T follicular helper cell (primary cell): Measurements from ENCODE around the gene LINC01488.

Experiments
- DNase-seq: peaks from one replicate; pipeline ENCODE4 v3.0.0-alpha.2; 2020; ENCODE audit warnings: low read depth

The LINC01488 gene

DNA sequence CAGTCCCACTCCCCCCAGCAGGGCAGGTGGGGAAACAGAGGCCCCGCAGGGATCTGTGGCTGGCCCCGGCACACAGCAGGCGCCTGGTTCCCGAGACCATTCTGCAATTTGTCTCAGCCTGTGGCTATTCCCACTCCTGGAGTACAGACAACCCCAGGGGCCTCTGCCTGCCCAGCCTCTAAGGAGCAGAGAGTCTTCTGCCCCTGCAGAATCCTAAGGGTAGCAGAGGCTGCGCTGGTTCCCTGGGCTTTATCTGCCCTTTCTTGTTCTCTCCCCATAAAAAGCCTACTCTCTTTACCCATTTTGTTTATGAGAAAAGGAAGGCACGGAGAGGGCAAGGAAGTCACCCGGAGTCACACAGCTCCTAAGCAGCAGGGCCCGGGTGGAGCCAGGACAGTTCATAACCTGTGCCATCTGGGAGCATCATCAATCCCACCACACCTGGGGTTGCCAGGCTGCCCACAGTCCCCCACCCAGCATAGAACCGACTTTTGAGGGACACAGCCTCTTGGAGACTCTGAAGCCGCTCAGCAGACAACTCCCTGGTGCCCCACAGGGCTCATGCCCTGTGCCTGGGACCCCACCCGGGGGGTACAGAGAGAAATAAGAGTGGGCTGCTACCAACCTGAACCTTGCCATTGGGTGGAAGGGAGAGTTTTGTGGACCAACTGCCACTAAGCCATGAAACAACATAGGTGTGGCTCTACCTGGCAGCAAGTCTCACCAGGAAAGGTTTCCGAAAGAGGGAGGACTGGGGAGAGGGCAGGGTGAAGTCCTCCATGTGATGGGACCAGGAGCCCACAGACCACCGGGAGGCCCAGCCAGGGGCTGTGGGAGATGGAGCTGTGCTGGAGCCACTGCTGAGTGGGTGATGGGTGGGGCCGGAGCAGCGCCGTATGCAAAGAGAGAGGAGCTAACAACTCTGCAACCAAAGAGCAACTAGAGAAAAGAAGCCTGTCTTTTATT, 17.2 kb upstream of the LINC01488 start:
- no peak for DNase-seq

DNA sequence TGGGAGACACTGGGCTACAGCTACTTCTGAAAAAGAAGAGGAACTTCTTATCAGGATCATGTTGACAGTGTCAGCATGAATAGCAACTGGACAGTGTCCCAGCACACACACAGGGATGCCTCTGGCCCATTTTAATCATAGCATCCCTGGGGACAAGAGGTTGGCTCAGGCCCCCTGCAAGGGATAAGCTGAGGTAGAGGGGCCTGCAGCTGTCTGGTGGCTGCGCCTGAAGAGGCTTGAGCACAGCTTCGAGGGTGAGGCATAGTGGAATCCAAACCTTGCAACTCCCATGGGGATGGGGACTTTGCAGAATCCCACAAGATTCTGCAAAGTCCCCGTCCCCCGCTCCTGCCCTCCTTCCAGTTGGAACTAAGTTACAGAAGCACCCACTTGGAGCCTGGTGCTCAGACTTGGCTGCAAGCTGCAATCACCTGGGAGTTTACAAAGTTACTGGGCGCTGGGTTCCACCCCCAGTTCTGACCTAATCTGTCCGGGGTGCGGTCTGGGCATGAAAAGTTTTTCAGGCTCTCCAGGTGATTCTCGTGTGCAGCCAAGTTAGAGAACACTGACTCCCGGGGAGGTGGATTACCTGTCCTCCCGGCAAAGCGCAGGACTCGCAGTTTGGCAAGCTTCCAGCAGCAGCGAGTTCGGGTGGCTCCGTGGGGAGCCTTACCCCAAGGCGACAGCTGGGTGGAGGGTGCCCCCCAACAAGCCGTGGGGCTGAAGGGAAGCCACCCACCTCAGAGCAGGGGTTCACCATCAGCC, 16.0 kb upstream of the LINC01488 start:
- DNase-seq = no peak

DNA sequence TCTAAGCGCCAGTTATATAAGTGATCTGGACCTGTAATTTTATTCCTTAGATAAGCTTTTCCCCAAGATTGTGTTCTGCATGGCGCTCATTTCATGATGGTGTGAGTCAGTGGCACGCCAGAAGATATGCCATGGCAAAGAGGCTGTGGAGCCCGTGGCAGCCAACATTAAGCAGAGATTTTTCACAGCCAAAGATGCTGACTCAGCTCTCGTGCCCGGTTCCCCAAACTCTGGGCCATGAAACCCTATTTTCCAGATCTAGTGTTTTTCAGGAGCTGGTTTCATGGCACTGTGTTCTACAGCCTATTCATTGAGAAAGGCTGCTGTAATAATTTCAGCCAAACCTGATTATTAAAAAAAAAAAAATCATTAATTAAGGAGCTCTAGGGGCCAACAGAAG, 15.4 kb upstream of the LINC01488 start:
- DNase-seq = no peak

DNA sequence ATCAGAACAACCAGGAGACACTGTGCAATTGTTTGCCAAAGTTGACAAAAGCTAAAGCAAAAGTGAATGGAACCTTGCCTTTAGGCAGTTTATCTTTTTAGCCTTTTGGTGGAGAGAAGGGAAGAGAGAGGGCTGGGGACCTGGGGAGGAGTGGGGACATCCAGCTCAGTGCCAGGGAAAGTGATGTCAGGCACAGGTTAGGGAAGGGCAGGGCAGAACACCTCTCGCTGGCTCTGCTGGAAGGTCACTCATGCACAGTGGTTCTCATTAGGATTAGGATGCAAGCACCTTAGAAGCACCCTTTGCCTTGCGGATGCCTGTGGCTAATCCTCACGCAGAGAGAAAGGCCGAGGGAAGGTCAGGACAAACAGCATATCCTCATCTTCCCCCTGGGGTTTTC, 14.3 kb upstream of the LINC01488 start:
- no peak for DNase-seq

DNA sequence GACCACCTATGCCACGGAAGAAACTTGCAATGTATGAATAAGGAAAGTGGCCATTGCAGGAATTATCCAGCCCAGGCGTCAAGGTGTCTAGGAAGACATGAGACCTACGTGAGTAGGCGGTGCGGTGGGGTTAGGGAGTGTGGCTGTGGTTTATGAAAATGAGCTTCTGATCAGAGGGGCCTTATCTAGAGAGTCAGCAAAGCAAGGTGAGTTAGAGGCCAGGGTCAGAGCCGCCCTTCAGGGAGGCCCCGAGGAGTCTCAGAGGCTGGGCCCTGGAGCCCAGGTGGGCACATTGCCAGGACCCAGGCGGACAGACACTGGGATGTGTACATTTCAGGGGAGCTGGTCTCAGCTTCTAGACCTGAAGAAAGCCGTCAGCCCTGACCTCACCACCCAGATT, 13.8 kb upstream of the LINC01488 start:
- no peak for DNase-seq

DNA sequence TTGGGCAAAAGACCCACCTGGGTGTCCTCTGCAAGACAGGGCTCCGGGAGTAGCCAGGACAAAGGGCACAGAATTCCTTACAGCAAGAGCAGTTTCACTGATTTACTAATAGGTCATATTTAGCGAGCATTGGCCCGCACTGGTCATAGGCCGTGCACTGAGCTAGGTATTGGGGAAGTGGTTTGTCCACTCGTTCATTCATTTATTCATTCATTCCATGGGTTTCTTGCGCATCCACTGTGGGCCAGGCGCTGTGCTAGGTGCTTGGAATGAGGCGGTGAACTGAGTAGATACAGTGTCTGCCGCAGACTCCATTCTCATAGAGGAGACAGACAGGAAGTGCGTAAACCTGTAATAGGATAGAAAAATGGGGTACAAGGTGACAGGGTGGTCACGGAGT, 13.2 kb upstream of the LINC01488 start:
- no peak for DNase-seq

DNA sequence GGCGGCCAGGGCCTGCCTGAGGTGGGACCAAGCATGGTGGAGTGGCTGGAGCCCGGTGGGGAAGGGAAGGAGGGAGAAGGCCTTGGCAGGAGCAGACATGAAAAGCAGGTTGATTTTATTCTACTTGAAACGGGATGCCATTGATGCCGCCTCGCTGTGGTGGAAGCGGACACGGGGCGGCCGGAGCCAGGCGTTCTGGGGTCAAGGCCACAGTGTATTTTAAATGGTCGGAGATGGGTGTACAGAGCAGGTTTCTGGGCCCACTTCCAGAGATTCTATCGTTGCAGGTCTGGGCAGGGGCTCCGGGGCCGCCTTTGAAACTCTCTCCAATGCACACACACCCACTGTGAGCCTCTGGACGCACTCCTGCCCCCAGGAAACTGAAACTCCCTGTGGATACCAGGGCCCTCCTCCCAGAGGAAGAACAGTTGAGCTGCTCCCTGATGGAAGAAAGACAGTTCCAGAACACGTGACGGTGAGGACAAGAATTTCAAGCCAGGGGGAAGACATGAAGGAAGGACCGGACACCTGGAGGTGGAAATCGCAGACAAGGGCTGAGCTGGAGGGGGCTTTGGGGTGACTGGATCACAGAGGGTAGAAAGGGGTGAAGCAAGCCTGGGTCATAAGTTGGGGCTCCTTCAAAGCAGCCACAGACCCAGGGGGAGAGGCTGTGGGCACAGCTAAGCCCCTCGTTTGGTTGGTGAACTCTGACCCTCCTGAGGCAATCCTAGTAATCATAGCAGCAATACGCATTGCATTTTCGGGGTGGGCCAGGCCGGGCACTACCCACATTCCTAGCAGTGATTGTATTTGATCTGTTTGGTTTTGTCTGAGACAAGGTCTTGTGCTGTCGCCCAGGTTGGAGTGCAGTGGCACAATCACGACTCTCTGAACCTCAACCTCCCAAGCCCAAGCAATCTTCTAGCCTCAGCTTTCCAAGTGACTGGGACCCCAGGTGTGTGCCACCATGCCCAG, 12.3 kb upstream of the LINC01488 start:
- DNase-seq = no peak

DNA sequence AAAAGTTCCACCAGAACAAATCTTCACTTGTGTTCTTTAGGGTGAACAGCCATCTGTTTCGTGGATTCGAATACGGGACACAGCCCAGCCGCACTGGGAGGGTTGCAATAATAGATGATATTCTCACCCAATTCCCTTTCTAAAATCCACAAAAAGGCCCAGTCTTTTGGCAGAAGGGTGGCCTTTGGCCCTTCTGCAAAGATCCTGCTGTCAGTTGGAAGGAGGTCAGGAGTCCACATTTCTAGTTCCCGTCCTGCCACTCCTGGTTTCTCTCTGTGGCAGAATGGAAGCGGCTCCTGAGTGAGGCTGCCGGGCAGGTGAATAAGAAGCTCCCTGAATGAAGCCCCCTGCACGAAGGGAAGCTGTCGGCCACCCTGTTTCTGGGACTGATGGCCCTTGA, 11.2 kb upstream of the LINC01488 start:
- DNase-seq = no peak

DNA sequence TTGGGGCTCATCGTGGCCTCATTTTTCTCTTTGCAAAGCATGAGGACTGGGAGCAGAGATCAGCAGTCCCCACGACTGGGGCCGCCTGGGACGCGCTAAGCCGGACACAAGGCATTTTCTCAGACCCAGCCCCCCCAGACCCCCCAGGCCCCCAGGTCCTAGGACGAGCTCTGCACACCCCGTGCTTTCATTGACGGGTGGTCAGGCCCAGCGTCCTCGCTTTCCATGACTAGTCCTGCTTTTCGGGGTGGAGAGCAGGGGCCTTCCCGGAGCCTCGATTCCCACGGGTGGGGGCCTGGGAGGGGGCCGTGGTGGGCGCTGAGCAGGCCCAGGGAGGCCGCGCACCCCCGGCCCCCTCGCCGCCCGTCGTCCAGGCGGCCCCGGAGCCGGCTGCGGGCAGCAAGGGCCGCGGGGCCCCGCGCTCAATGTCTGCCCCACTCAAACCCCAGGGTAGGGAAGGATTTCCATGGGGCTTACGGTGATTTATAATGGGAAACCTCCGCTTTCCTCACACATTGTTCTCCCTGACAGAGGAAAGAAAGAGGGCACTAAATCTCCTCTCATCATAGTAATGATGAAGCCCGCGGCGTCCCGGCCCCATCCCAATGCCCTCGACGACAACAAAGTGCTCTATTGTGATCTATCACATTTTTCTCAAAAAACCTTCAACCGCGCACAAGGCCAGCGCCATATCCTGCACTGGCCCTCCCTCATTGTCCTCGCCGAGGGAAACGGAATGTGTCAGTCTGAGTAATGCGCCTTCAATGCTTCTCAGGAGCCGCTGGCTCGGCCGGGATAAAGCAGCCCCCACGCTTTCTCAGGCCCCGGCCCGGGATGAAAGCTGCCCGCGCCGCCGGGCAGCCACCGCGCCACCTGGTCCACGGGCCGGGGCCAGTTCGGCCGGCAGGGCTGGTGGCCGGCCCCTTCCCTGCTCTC, 10.4 kb upstream of the LINC01488 start:
- no peak for DNase-seq

DNA sequence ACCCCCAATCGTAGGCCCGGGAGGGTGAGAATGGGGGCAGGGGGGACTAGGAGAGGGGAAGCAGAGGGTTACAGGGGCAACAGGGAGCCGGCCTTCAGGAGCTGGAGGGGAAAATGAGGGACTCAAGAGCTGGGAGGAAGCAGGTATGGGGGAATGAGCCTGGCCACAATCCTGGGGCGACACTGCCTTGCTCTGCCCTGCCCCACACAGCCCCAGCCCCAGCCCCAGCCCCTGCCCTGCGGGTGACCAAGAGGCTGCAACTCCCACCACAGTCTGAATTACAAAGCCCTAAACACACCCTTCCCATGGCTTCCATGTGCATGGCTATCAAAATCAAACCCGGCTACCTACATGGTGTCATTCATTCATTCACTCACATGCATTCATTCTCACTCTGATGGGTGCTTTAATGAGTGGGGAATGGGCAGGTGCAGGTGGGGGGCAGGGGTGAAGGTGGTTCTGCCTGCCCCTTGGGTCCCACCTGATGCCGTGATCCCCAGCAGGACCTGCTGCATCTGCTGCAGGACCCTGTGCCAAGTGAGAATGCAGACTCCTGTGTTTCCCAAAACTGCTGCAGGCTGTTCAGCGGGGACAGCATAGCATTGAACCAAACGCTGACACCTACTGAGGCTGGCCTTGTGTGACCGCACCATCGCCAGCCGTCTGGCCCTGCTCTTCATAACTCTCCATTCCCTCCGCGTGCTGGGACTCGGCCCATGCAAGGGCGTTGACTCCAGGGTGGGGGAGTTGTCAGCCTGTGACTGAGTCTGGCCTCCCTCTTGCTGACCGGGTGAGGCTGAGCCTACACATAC, 9.5 kb upstream of the LINC01488 start:
- no peak for DNase-seq

DNA sequence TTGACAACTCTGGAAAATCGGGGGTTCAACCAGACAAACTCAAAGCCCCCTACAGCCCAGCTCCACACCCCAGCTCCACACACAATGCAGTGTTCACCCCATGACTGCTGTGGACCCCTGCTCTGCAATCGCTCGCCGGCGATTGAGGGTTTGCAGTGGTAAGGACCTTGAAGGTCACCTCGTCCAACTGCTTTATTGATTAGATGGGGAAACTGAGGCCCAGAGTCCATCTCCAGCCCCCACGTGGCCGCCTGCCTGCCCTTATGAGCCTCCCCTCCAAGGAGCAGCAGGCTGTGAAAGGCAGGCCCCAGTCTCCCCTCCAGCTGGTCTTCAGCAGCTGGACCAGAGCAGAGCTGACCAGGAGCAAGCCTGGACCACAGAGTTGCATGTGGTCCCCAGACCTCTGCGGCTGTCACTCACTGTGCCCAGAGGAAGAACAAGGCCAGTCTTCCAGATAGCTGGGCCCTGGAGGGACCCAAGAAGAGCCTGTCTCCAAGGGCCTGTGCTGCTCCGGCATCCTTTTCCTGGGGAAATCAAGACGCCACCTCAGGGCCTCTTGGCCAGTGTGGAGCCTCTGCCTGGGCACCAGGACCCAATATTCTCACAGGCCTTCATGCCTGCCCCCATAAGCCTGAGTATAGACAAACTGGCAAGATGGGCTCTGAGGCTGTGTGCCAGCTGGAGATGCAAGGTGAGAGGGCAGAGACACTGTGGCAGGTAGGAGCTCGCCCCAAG, 8.8 kb upstream of the LINC01488 start:
- DNase-seq = no peak

DNA sequence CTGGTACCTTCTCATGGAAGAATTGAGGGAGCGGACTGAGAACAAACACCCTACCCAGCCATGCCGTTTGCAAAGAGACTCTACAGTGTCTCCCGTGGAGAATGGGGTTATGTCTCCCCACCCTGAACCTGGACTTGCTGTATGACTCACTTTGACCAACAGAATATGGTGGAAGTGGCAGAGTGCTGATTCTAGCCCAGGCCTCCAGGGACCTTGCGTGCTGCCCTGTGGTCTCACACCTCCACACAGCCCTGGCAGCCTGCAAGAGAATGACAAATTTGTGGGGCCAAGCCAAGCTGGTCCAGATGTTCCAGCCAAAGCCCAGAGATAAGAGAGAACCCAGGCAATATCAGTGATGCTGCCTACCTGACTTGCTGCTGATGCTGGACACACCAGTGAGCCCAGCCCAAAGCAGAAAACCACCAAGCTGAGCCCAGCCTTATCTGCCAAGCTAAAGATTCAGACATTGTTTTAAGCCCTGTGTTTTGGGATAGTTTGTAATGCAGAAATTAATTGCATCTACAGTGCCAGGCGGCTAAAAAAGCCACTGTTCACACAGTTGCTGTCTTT, 8.1 kb upstream of the LINC01488 start:
- DNase-seq = no peak

DNA sequence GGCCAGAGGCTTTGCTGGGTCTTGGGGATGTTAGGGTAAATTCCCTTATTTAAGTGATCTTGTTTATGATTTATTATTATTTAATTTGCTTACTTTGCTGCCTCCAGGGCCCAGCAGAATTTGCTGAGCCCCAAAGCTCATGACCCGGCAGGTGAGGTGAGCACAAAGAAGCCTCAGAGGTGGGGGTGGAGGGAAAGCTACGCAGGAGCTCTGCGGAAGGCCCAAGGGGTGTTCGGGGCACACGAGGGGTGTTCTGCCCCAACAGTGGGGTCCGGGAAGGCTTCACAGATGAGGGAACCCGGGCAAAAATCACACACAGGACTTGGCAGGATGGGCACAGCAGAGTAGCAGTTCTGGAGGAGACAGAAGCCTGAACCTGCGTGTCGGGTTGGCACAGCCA, 6.7 kb upstream of the LINC01488 start:
- no peak for DNase-seq

DNA sequence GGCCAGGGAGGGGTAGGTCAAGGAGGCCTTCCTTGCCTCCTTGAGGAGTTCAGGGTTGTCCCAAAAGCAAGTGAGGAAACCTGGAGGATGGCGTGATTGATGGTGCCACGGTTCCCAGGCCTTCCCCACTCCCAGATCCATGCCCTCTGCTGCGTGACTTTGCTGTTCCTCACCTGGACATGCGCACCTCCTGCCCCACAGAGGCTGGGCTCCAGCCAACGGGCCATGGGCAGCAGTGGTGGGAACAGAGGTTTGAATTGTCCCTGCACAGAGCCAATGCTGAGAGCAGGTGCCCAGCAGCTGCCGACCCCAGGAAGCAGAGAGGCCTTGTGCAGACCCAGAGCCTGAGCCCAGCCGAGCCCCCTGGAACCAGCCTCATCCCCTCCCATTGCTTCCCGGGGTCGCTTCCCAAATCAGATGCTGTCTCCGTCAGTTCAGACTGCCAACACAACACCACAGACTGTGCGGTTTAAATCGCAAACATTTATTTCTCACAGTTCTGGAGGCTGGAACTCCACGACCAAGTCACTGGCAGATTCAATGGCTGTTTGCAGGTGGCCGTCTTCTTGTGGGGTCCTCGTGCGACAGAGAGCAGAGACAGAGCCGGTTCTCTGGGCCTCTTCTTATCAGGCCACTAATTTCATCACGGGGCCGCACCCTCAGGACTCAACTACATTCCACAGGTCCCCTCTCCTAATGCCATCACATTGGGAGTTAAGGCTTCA, 6.2 kb upstream of the LINC01488 start:
- DNase-seq = no peak

DNA sequence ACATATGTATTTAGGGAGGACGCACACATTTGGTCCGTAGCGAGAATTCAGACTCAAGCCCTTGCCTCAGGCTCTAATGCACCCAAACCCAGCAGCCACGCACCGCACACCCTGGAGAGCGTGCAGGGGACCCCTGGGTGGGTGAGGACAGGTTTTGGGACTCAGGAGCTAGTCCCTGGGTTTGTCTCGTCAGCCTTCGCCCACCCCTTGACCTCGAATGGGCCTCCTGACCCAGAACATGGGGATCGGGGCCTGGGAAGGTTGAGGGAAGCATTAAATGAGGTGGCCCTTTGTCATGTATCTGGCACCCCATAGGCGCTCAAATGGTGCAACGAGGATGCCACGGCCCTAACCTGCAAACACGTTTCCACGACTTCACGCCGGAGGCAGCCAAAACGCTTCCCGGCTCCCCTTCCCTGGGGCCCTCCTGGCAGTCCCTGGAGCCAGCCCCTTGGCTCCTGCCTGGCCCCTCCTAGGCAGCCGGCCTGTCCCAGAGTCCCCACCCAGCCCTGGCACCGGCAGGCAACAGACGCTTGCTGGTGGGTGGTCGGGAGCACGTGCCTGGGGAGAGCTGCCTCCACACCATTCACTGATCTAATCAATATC, 5.5 kb upstream of the LINC01488 start:
- DNase-seq = no peak

DNA sequence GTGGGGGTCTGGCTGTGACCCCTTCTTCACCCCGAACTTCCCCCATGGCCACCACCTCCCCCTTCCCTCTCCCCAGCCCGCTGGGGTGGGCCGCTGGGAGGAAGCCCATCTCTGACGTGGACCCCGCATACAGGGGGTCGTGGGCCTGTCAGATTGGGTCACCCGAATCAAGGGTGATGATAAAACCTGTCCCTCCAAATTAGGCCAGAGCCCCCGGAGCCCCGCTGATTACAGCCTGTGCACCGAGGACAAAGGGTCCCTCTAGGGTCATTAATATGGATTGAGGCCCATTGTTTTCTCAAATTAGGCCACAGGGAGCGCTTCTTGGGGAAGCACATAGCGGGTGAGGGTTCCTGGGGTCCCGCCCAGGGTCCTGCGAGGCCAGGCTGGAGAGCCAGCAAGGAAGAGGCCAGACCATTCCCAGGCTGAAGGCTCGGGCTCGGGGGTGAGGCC, 4.9 kb upstream of the LINC01488 start:
- no peak for DNase-seq

DNA sequence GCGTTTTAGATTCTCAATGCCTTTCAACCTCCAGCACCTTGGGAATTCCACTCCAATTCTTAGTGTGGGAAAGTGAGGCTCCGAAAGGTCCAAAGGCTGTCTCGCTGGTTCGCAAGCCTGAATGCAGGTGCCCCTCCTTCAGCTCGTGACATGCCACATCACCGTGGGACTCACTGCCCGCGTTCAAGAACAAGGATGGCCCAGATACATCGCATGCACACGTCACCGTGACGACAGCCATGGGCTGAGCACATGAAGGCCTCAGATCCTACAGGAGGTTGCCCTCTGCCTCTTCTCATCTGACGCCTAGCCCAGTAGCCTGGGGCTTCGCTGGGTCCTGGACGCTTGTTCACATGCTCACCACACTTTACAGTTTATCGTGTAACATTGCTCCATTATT, 4.4 kb upstream of the LINC01488 start:
- no peak for DNase-seq
